K562 (cell line): Measurements from ENCODE around the gene DLG4. TPM values are rescaled to one million over a fixed set of nuclear protein-coding genes. Genes with fewer than 3 reads are reported as not detected.

Source experiments
- ARHGAP35 ChIP-seq: fragments of 450-650 bp; IDR thresholded peaks from 2 replicates; pipeline ENCODE4 v1.6.1; 2018; ENCODE audit not compliant: partially characterized antibody
- CHCHD3 ChIP-seq: fragments of 250-450 bp; sonication (Bioruptor Pico); IDR thresholded peaks from 2 replicates; pipeline ENCODE4 v2.1.2; 2022; ENCODE audit warnings: mild to moderate bottlenecking
- CREB5 ChIP-seq: fragments of 250-450 bp; sonication (Bioruptor Pico); IDR thresholded peaks from 2 replicates; pipeline ENCODE4 v1.5.0; 2020; ENCODE audit warnings: mild to moderate bottlenecking
- ELK3 ChIP-seq: fragments of 450-650 bp; formaldehyde crosslinking; IDR thresholded peaks from 2 replicates; pipeline ENCODE4 v1.4.0; 2020; ENCODE audit warnings: mild to moderate bottlenecking
- EZH2 ChIP-seq: IDR thresholded peaks from 2 replicates; pipeline ENCODE4 v1.6.1; 2012; ENCODE audit warnings: low read depth, mild to moderate bottlenecking, inconsistent platforms, low read length, borderline replicate concordance
- FOXP4 ChIP-seq: sonication (generic); formaldehyde crosslinking; IDR thresholded peaks from 2 replicates; pipeline ENCODE4 v1.8.0; 2022; ENCODE audit warnings: mild to moderate bottlenecking, missing genetic modification reagents, borderline replicate concordance
- GATAD2A ChIP-seq: fragments of 450-650 bp; IDR thresholded peaks from 2 replicates; pipeline ENCODE4 v1.6.1; 2017
- GMEB1 ChIP-seq: fragments of 250-450 bp; sonication (Bioruptor Pico); IDR thresholded peaks from 2 replicates; pipeline ENCODE4 v1.4.0; 2020; ENCODE audit warnings: mild to moderate bottlenecking
- GTF2E2 ChIP-seq: fragments of 200-800 bp; sonication (Bioruptor generic); IDR thresholded peaks from 2 replicates; pipeline ENCODE4 v1.6.1; 2016; ENCODE audit warnings: missing genetic modification characterization, missing compliant biosample characterization
- HDAC6 ChIP-seq: IDR thresholded peaks from 2 replicates; pipeline ENCODE4 v1.6.1; 2012; ENCODE audit warnings: low read depth, mild to moderate bottlenecking, control low read depth, inconsistent platforms, low read length, moderate library complexity
- KAT8 ChIP-seq: fragments of 450-650 bp; IDR thresholded peaks from 2 replicates; pipeline ENCODE4 v1.6.1; 2016; ENCODE audit warnings: low read depth, mild to moderate bottlenecking
- LEF1 ChIP-seq: fragments of 450-650 bp; IDR thresholded peaks from 2 replicates; pipeline ENCODE4 v1.6.1; 2016; ENCODE audit warnings: mild to moderate bottlenecking
- PML ChIP-seq: IDR thresholded peaks from 2 replicates; pipeline ENCODE4 v1.6.1; 2012; ENCODE audit warnings: low read length, inconsistent platforms
- RBM15 ChIP-seq: fragments of 200-400 bp; formaldehyde crosslinking; IDR thresholded peaks from 2 replicates; pipeline ENCODE4 v1.6.1; 2018; ENCODE audit warnings: mild to moderate bottlenecking, low read length, moderate library complexity; ENCODE audit not compliant: insufficient read depth
- SOX6 ChIP-seq: fragments of 450-650 bp; IDR thresholded peaks from 2 replicates; pipeline ENCODE4 v1.6.1; 2014; ENCODE audit warnings: mild to moderate bottlenecking
- TAF15 ChIP-seq: fragments of 200-400 bp; formaldehyde crosslinking; IDR thresholded peaks from 2 replicates; pipeline ENCODE4 v1.6.1; 2017; ENCODE audit warnings: mild to moderate bottlenecking, low read depth, low read length, moderate library complexity
- TFE3 ChIP-seq: fragments of 450-650 bp; formaldehyde crosslinking; IDR thresholded peaks from 2 replicates; pipeline ENCODE4 v1.4.0; 2020; ENCODE audit warnings: mild to moderate bottlenecking, mixed read lengths
- TOE1 ChIP-seq, 2 experiments: fragments of 450-650 bp in 1 of 2; sonication (generic) in 1 of 2; formaldehyde crosslinking in 1 of 2; IDR thresholded peaks; 2 replicates each; pipeline versions ENCODE4 v1.7.1 to v1.8.0; 2016 to 2022; ENCODE audit warnings: borderline replicate concordance in 2 of 2, mild to moderate bottlenecking in 2 of 2, antibody characterized with exemption in 1 of 2, inconsistent platforms in 1 of 2, low read depth in 1 of 2, missing genetic modification reagents in 1 of 2, moderate library complexity in 1 of 2
- ZBTB17 ChIP-seq: fragments of 450-650 bp; formaldehyde crosslinking; IDR thresholded peaks from 2 replicates; pipeline ENCODE4 v1.4.0; 2020; ENCODE audit warnings: mild to moderate bottlenecking
- ZNF324 ChIP-seq: fragments of 250-450 bp; sonication (Bioruptor Pico); IDR thresholded peaks from 2 replicates; pipeline ENCODE4 v1.4.0; 2020; ENCODE audit warnings: mild to moderate bottlenecking
- ZNF76 ChIP-seq: fragments of 250-450 bp; sonication (Bioruptor Pico); IDR thresholded peaks from 2 replicates; pipeline ENCODE4 v1.4.0; 2020; ENCODE audit warnings: mild to moderate bottlenecking, moderate library complexity, borderline replicate concordance
- polyA plus RNA-seq, 8 experiments: library from polyadenylated mRNA; depleted of rRNA in 4 of 8; stranded (reverse) in 5 of 8; unstranded in 3 of 8; fragments of >200 nt; fragmentation: Nextera tagmentation in 2 of 8; fragmentation: Illumina TruSeq in 1 of 8; extraction: Ambion mirVana in 2 of 8; extraction: Trizol in 1 of 8; gene quantifications; 2 replicates each; pipeline versions ENCODE4 v1.2.1 to v1.2.3, GENCODE V29; 2011 to 2014; ENCODE audit warnings: inconsistent platforms in 1 of 8, missing spikeins in 1 of 8
- total RNA-seq, 7 experiments: library from RNA; depleted of rRNA in 6 of 7; stranded (reverse); fragments of >200 nt in 6 of 7; fragmentation: Illumina TruSeq in 2 of 7; extraction: Trizol in 2 of 7; gene quantifications; 2 replicates each; pipeline versions ENCODE4 v1.2.1 to v1.2.3, GENCODE V29; 2011 to 2021; ENCODE audit warnings: low replicate concordance in 1 of 7

The DLG4 gene
- total and polyA plus RNA-seq, 9 of the 15 experiments (the other 6 are each of a cell fraction or from before 2014, with no cell fraction given): 0.03 to 12.0 (median 4.1) TPM

- no peak for TF ChIP-seq ELK3
- TF ChIP-seq LEF1: peak; percentile 79
- no peak for TF ChIP-seq ARHGAP35
- TF ChIP-seq ZNF76 (CRISPR knock-in tag): no peak
- TF ChIP-seq EZH2: no peak
- TF ChIP-seq TAF15: no peak
- TF ChIP-seq ZBTB17: 0 out of 2 replicates have a peak, but pooled peaks have one; percentile 25
- TF ChIP-seq CREB5: 0 out of 2 replicates have a peak, but pooled peaks have one; percentile 28
- no peak for TF ChIP-seq RBM15
- no peak for TF ChIP-seq CHCHD3 (CRISPR knock-in tag)
- TF ChIP-seq PML: no peak
- 0 out of 2 replicates have a peak, but pooled peaks have one; percentile 58 for TF ChIP-seq GTF2E2 (tag)
- peak; percentile 97 for TF ChIP-seq TOE1 (IDR thresholded peaks at IDR 0.05; ENCODE audit: borderline replicate concordance)
- no peak for TF ChIP-seq TOE1 (CRISPR knock-in tag; IDR thresholded peaks at IDR 0.05; ENCODE audit: borderline replicate concordance, low read depth)
- TF ChIP-seq GATAD2A: no peak
- no peak for TF ChIP-seq ZNF324 (CRISPR knock-in tag)
- no peak for TF ChIP-seq FOXP4 (CRISPR knock-in tag)
- TF ChIP-seq SOX6: peak; percentile 57; the same call in 1 of the 2 replicates
- TF ChIP-seq KAT8: no peak
- peak; percentile 97 for TF ChIP-seq TFE3 (CRISPR knock-in tag)
- no peak for TF ChIP-seq HDAC6
- TF ChIP-seq GMEB1 (CRISPR knock-in tag): peak; percentile 82
These were observed 23.2 kb upstream of the DLG4 start (continued) for GRCh38 chr17:7242717-7243452.
